WTC11 (cell line): ENCODE data around the gene ABCC2. TPM values are rescaled to one million over a fixed set of nuclear protein-coding genes. Genes with fewer than 3 reads are reported as not detected.
"Not testable (repeated sequence)": the region's sequence is repeated elsewhere in the genome, so short reads cannot be mapped to it uniquely, and the experiment has no call there.

Experiments used
- ATAC-seq: fragments of 200-7000 bp; cut with Tn5 transposase; 2 replicates; pipeline ENCODE4 v1.10.0; 2021; ENCODE audit warnings: mild to moderate bottlenecking, moderate library complexity
- CTCF ChIA-PET: fragments of 300-600 bp; sonication (Branson Sonifier 250); formaldehyde crosslinking; loops from one replicate; lab custom pipeline; 2021; ENCODE audit warnings: antibody characterized with exemption; lab: Charles Lee
- POLR2A ChIA-PET: fragments of 350-600 bp; sonication (Branson Sonifier 250); formaldehyde crosslinking; loops from one replicate; lab custom pipeline; 2021; ENCODE audit warnings: antibody characterized with exemption; lab: Charles Lee
- DNase-seq: peaks from one replicate; pipeline ENCODE4 v3.0.0; 2021; ENCODE audit warnings: low spot score
- H3K27ac Mint-ChIP-seq: 2 replicates; pipeline ENCODE4 v1.8.0; 2021; ENCODE audit warnings: mixed read lengths
- H3K27me3 Mint-ChIP-seq: 2 replicates; pipeline ENCODE4 v1.8.0; 2021; ENCODE audit warnings: low read depth, mild to moderate bottlenecking, moderate library complexity, mixed read lengths
- H3K36me3 Mint-ChIP-seq: 2 replicates; pipeline ENCODE4 v1.8.0; 2021; ENCODE audit warnings: mixed read lengths
- H3K4me1 Mint-ChIP-seq: 2 replicates; pipeline ENCODE4 v1.8.0; 2022; ENCODE audit warnings: mixed read lengths
- H3K4me3 Mint-ChIP-seq: 2 replicates; pipeline ENCODE4 v1.8.0; 2021; ENCODE audit warnings: mild to moderate bottlenecking, moderate library complexity, mixed read lengths
- H3K9me3 Mint-ChIP-seq: 2 replicates; pipeline ENCODE4 v1.8.0; 2021; ENCODE audit warnings: mixed read lengths
- CBFB ChIP-seq: sonication (generic); formaldehyde crosslinking; IDR thresholded peaks from 2 replicates; pipeline ENCODE4 v1.8.1; 2022; ENCODE audit warnings: mild to moderate bottlenecking, low read depth, missing genetic modification reagents
- CREB1 ChIP-seq: sonication (generic); formaldehyde crosslinking; IDR thresholded peaks from 2 replicates; pipeline ENCODE4 v1.8.0; 2023; ENCODE audit warnings: mild to moderate bottlenecking, missing genetic modification reagents
- E2F1 ChIP-seq: sonication (generic); formaldehyde crosslinking; IDR thresholded peaks from 2 replicates; pipeline ENCODE4 v1.8.0; 2022; ENCODE audit warnings: mild to moderate bottlenecking, missing genetic modification reagents
- E2F4 ChIP-seq: sonication (generic); formaldehyde crosslinking; IDR thresholded peaks from 2 replicates; pipeline ENCODE4 v1.8.1; 2022; ENCODE audit warnings: low read depth, mild to moderate bottlenecking, moderate library complexity, missing genetic modification reagents, borderline replicate concordance
- EMX1 ChIP-seq: fragments of 250-450 bp; sonication (Bioruptor Pico); IDR thresholded peaks from 2 replicates; pipeline ENCODE4 v1.8.0; 2021; ENCODE audit warnings: mild to moderate bottlenecking
- ERG ChIP-seq: fragments of 250-450 bp; sonication (Bioruptor Pico); IDR thresholded peaks from 2 replicates; pipeline ENCODE4 v1.8.0; 2021; ENCODE audit warnings: mild to moderate bottlenecking
- FOXP1 ChIP-seq: sonication (generic); formaldehyde crosslinking; IDR thresholded peaks from 2 replicates; pipeline ENCODE4 v1.8.0; 2022; ENCODE audit warnings: missing genetic modification reagents, mild to moderate bottlenecking, moderate library complexity, borderline replicate concordance
- GABPB1 ChIP-seq: sonication (generic); formaldehyde crosslinking; IDR thresholded peaks from 2 replicates; pipeline ENCODE4 v1.8.1; 2023; ENCODE audit warnings: mild to moderate bottlenecking, missing genetic modification reagents
- GRHL2 ChIP-seq: fragments of 250-450 bp; sonication (Bioruptor Pico); IDR thresholded peaks from 2 replicates; pipeline ENCODE4 v1.8.0; 2022; ENCODE audit warnings: mild to moderate bottlenecking, moderate library complexity; ENCODE audit not compliant: insufficient replicate concordance, severe bottlenecking
- GTF2I ChIP-seq: fragments of 250-450 bp; sonication (Bioruptor Pico); conservative IDR thresholded peaks from 2 replicates; pipeline ENCODE4 v1.4.0; 2021; ENCODE audit warnings: mild to moderate bottlenecking
- IRF2 ChIP-seq: sonication (generic); formaldehyde crosslinking; IDR thresholded peaks from 2 replicates; pipeline ENCODE4 v1.8.0; 2022; ENCODE audit warnings: low read depth, missing genetic modification reagents, borderline replicate concordance
- MYBL2 ChIP-seq: sonication (generic); formaldehyde crosslinking; IDR thresholded peaks from 2 replicates; pipeline ENCODE4 v1.8.1; 2023; ENCODE audit warnings: mild to moderate bottlenecking, moderate library complexity, missing genetic modification reagents
- NR1H2 ChIP-seq: sonication (generic); formaldehyde crosslinking; IDR thresholded peaks from 2 replicates; pipeline ENCODE4 v1.9.0; 2021; ENCODE audit warnings: mild to moderate bottlenecking, moderate library complexity, missing genetic modification reagents
- SOX15 ChIP-seq: fragments of 250-450 bp; sonication (Bioruptor Pico); IDR thresholded peaks from 2 replicates; pipeline ENCODE4 v1.9.0; 2021; ENCODE audit warnings: mild to moderate bottlenecking
- ZBTB43 ChIP-seq: sonication (generic); formaldehyde crosslinking; IDR thresholded peaks from 2 replicates; pipeline ENCODE4 v1.8.1; 2023; ENCODE audit warnings: mild to moderate bottlenecking, missing genetic modification reagents
- ZNF121 ChIP-seq: sonication (generic); formaldehyde crosslinking; IDR thresholded peaks from 2 replicates; pipeline ENCODE4 v1.8.0; 2023; ENCODE audit warnings: missing genetic modification reagents
- ZNF396 ChIP-seq: fragments of 250-450 bp; sonication (Bioruptor Pico); IDR thresholded peaks from 2 replicates; pipeline ENCODE4 v1.8.0; 2021; ENCODE audit warnings: mild to moderate bottlenecking, moderate library complexity, borderline replicate concordance
- ZNF425 ChIP-seq: fragments of 250-450 bp; sonication (Bioruptor Pico); conservative IDR thresholded peaks from 2 replicates; pipeline ENCODE4 v1.9.0; 2021; ENCODE audit warnings: mild to moderate bottlenecking
- ZNF671 ChIP-seq: fragments of 250-450 bp; sonication (Bioruptor Pico); IDR thresholded peaks from 2 replicates; pipeline ENCODE4 v1.8.0; 2021; ENCODE audit warnings: mild to moderate bottlenecking
- total RNA-seq: library from RNA; stranded (reverse); gene quantifications from 3 replicates; pipeline ENCODE4 v1.2.3, GENCODE V29; 2021

The ABCC2 gene
- total RNA-seq, 1 experiment from 2014 or later: 0.87 TPM

- CTCF ChIA-PET: no interaction called here
- peaks cover 12% of the 10 kb centered on the region for H3K4me1 Mint-ChIP-seq
- H3K4me3 Mint-ChIP-seq: peak overlapping the region; percentile 99
- H3K27me3 Mint-ChIP-seq: no peaks in the 10 kb centered on the region
- H3K9me3 Mint-ChIP-seq: no peaks in the 10 kb centered on the region
- TF ChIP-seq CBFB (CRISPR knock-in tag) (no peak), NR1H2 (CRISPR knock-in tag) (no peak), FOXP1 (CRISPR knock-in tag) (no peak), ZNF425 (CRISPR knock-in tag) (no peak), EMX1 (CRISPR knock-in tag) (no peak), ZBTB43 (CRISPR knock-in tag) (no peak), E2F4 (CRISPR knock-in tag) (no peak)
- TF ChIP-seq, all 79 proteins: peak for 0
- POLR2A ChIA-PET: interaction anchor here (1.6 kb wide), 1 partner anchor 112 kb away, joined by 7 read pairs; the partner anchor contains the start of gene SLC25A28
- DNase-seq (no peak), ATAC-seq (no peak)
- Mint-ChIP-seq H3K27ac (no peak overlapping the region), H3K36me3 (peaks cover 26% of the 10 kb centered on the region)
These were observed 49.1 kb upstream of the ABCC2 start for GRCh38 chr10:99733366-99733765.

- H3K27me3 Mint-ChIP-seq, CTCF ChIA-PET, ATAC-seq, DNase-seq, H3K27ac Mint-ChIP-seq, H3K9me3 Mint-ChIP-seq: not testable (repeated sequence)
- H3K36me3 Mint-ChIP-seq: peaks cover 28% of the 10 kb centered on the region
- H3K4me1 Mint-ChIP-seq: peaks cover 12% of the 10 kb centered on the region
- POLR2A ChIA-PET: interaction anchor here (0.7 kb wide), 1 partner anchor 109 kb away, joined by 5 read pairs; no protein-coding TSS in a partner anchor
- H3K4me3 Mint-ChIP-seq: peak overlapping the region; percentile 99; the same call in 1 of the 2 replicates
These were observed 48.3 kb upstream of the ABCC2 start for GRCh38 chr10:99734111-99734510.

- no peaks in the 10 kb centered on the region for H3K4me1 Mint-ChIP-seq
- no peak for DNase-seq
- H3K9me3 Mint-ChIP-seq: peaks cover 15% of the 10 kb centered on the region
- ChIA-PET CTCF (no interaction called here), POLR2A (interaction anchor here (0.7 kb wide), 1 partner anchor 42 kb away, joined by 3 read pairs; no protein-coding TSS in a partner anchor)
- no peak for ATAC-seq
- H3K27me3 Mint-ChIP-seq: no peaks in the 10 kb centered on the region
- TF ChIP-seq ERG (CRISPR knock-in tag) (no peak), CREB1 (CRISPR knock-in tag) (no peak), ZNF121 (no peak)
- H3K36me3 Mint-ChIP-seq: peaks cover 72% of the 10 kb centered on the region
- H3K4me3 Mint-ChIP-seq: no peak overlapping the region
- no peak overlapping the region for H3K27ac Mint-ChIP-seq
These were observed 42.2 kb upstream of the ABCC2 start for GRCh38 chr10:99740260-99740659.

GRCh38 chr10:99740933-99741559 is 41.4 kb upstream of the ABCC2 start:
- CTCF ChIA-PET: no interaction called here
- DNase-seq (no peak), ATAC-seq (no peak)
- Mint-ChIP-seq H3K4me3 (no peak overlapping the region), H3K36me3 (peaks cover 76% of the 10 kb centered on the region), H3K9me3 (peaks cover 15% of the 10 kb centered on the region), H3K27ac (no peak overlapping the region), H3K27me3 (no peaks in the 10 kb centered on the region), H3K4me1 (no peaks in the 10 kb centered on the region)
- POLR2A ChIA-PET: no interaction called here
- TF ChIP-seq MYBL2 (CRISPR knock-in tag): no peak
- no peak for TF ChIP-seq SOX15
- no peak for TF ChIP-seq EMX1 (CRISPR knock-in tag)
- TF ChIP-seq IRF2 (CRISPR knock-in tag): no peak
- no peak for TF ChIP-seq ZNF671 (CRISPR knock-in tag)
- no peak for TF ChIP-seq GABPB1
- no peak for TF ChIP-seq ERG (CRISPR knock-in tag)
- no peak for TF ChIP-seq NR1H2 (CRISPR knock-in tag)
- no peak for TF ChIP-seq GRHL2
- TF ChIP-seq GTF2I (CRISPR knock-in tag): no peak
- no peak for TF ChIP-seq ZNF396 (CRISPR knock-in tag)
- no peak for TF ChIP-seq E2F1 (CRISPR knock-in tag)
